PFSK-1 (cell line): Measurements from ENCODE around the gene MAPRE3.

Experiments
- FOXP2 ChIP-seq: optimal IDR thresholded peaks from 2 replicates; pipeline ENCODE3; 2011; ENCODE audit warnings: borderline replicate concordance, control low read depth, inconsistent platforms; ENCODE audit not compliant: insufficient read depth; ENCODE audit errors: extremely low read length, extremely low read depth
- POLR2AphosphoS5 ChIP-seq: IDR thresholded peaks from 2 replicates; pipeline ENCODE4 v1.6.1; 2012; ENCODE audit warnings: low read depth, mild to moderate bottlenecking, control low read depth, low read length, moderate library complexity
- SIN3A ChIP-seq: IDR thresholded peaks from 2 replicates; pipeline ENCODE4 v1.6.1; 2012; ENCODE audit warnings: mild to moderate bottlenecking, low read length, moderate library complexity, borderline replicate concordance; ENCODE audit not compliant: insufficient read depth
- TAF1 ChIP-seq: IDR thresholded peaks from 2 replicates; pipeline ENCODE4 v1.6.1; 2012; ENCODE audit warnings: low read length, control low read depth, borderline replicate concordance; ENCODE audit not compliant: insufficient read depth
- TF ChIP-seq, protein P1 (sequence below), 2 experiments: IDR thresholded peaks; 2 replicates each; pipeline versions ENCODE4 v1.6.1 to v1.8.0; 2011 to 2012; ENCODE audit warnings: low read depth in 2 of 2, low read length in 2 of 2, control low read depth in 1 of 2, inconsistent platforms in 1 of 2, mild to moderate bottlenecking in 1 of 2, moderate library complexity in 1 of 2; ENCODE audit not compliant: insufficient read depth in 1 of 2

DNA sequence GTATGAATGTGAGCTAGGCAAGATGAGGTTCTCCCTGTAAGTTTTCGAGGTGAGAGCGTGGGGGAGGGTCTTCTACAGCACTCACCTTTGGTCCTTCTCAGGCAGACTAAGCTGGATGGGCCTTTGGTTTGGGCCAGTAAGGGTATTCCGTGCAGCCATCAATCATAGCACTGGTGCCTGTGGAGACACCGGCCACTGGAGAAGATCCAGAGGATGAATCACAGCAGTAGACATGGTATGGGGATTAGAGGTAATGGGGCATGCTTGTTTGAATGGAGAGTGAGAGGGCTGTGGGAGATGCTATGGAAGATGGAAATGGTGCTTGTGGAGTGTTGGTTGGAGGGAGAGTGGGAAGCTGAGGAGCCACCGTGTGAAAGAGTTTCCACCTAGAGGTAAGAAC, 16.1 kb downstream of the MAPRE3 start:
- TF ChIP-seq, protein P1, sequence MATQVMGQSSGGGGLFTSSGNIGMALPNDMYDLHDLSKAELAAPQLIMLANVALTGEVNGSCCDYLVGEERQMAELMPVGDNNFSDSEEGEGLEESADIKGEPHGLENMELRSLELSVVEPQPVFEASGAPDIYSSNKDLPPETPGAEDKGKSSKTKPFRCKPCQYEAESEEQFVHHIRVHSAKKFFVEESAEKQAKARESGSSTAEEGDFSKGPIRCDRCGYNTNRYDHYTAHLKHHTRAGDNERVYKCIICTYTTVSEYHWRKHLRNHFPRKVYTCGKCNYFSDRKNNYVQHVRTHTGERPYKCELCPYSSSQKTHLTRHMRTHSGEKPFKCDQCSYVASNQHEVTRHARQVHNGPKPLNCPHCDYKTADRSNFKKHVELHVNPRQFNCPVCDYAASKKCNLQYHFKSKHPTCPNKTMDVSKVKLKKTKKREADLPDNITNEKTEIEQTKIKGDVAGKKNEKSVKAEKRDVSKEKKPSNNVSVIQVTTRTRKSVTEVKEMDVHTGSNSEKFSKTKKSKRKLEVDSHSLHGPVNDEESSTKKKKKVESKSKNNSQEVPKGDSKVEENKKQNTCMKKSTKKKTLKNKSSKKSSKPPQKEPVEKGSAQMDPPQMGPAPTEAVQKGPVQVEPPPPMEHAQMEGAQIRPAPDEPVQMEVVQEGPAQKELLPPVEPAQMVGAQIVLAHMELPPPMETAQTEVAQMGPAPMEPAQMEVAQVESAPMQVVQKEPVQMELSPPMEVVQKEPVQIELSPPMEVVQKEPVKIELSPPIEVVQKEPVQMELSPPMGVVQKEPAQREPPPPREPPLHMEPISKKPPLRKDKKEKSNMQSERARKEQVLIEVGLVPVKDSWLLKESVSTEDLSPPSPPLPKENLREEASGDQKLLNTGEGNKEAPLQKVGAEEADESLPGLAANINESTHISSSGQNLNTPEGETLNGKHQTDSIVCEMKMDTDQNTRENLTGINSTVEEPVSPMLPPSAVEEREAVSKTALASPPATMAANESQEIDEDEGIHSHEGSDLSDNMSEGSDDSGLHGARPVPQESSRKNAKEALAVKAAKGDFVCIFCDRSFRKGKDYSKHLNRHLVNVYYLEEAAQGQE (IDR thresholded peaks at IDR 0.05; ENCODE audit: insufficient read depth in 1 of 2, low read depth in 2 of 2, low read length in 2 of 2): no peak
- TF ChIP-seq TAF1 (no peak), POLR2AphosphoS5 (no peak), SIN3A (no peak), FOXP2 (no peak)
